ENCODE measurements around the gene ACSM2B. TPM values are rescaled to one million over a fixed set of nuclear protein-coding genes. Genes with fewer than 3 reads are reported as not detected.
"Not testable (repeated sequence)": the region's sequence is repeated elsewhere in the genome, so short reads cannot be mapped to it uniquely, and the experiment has no call there.

ACSM2B gene
- total RNA-seq, 1 experiment from 2014 or later = 1.4 TPM

DNA sequence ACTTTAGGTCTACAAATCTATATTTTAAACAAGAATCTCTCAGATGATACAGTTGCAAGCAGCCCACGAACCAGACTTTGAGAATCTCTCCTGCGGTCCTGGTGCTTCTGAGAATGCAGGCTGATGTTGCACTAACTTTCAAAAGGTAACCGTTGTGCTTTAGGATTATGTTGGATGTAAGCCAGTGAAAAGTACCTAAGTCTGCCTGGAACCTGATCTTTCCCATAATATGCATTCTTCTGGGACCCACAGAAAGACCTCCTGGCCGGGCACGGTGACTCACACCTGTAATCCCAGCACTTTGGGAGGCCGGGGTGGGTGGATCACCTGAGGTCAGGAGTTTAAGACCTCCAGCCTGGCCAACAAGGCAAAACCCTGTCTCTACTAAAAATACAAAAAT, 13.3 kb upstream of the ACSM2B start:
- H3K4me3 Mint-ChIP-seq (ENCODE audit: unreplicated experiment); H3K4me1 ChIP-seq; H3K36me3 ChIP-seq (ENCODE audit: control insufficient read depth, insufficient read depth, low read length); CTCF ChIA-PET; H3K27me3 ChIP-seq (replicated peaks; ENCODE audit: control insufficient read depth, insufficient read depth, low read length); DNase-seq; H3K9me3 ChIP-seq; H3K27me3 Mint-ChIP-seq (ENCODE audit: insufficient read depth, unreplicated experiment); intact Hi-C loops (cut with micrococcal nuclease; ENCODE audit: unreplicated experiment); H3K9me3 Mint-ChIP-seq (ENCODE audit: unreplicated experiment); H3K4me3 ChIP-seq (ENCODE audit: low read depth, low read length); H3K4me1 Mint-ChIP-seq (ENCODE audit: low read depth, unreplicated experiment); H3K36me3 Mint-ChIP-seq (ENCODE audit: insufficient read depth, unreplicated experiment); POLR2A ChIA-PET; BruUV-seq (replicated peaks); H3K27ac Mint-ChIP-seq (ENCODE audit: unreplicated experiment): not testable (repeated sequence)

DNA sequence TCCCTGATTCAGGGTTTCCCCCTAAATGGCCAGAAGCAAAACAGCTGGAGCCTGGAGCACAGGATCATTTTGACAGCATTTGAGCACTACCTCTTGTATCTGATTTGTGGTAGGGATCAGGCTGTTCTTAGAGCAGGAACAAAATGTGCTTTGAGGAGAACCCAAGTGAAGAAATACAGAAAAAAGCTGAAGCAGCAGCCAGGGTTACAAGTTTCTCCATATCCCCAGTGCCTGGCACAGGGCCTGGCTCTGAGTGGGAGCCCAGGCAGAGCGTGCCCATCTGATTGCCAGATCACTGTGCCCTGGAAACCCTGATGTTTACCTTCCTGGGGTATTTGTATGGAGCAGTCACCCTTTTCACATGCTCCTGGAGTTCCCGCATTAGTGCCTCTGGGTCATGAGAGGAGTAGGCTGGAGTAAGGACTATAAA, 11.5 kb upstream of the ACSM2B start:
- H3K4me1 Mint-ChIP-seq (ENCODE audit: low read depth, unreplicated experiment); H3K36me3 Mint-ChIP-seq (ENCODE audit: insufficient read depth, unreplicated experiment); H3K4me1 ChIP-seq; intact Hi-C loops (cut with micrococcal nuclease; ENCODE audit: unreplicated experiment); H3K4me3 Mint-ChIP-seq (ENCODE audit: unreplicated experiment); H3K27me3 Mint-ChIP-seq (ENCODE audit: insufficient read depth, unreplicated experiment); BruUV-seq (replicated peaks); H3K9me3 Mint-ChIP-seq (ENCODE audit: unreplicated experiment); H3K27ac Mint-ChIP-seq (ENCODE audit: unreplicated experiment); H3K9me3 ChIP-seq; H3K27me3 ChIP-seq (replicated peaks; ENCODE audit: control insufficient read depth, insufficient read depth, low read length); H3K36me3 ChIP-seq (ENCODE audit: control insufficient read depth, insufficient read depth, low read length); DNase-seq; H3K4me3 ChIP-seq (ENCODE audit: low read depth, low read length); POLR2A ChIA-PET: not testable (repeated sequence)
- CTCF ChIA-PET = interaction anchor here (0.5 kb wide), 1 partner anchor 244 kb away, joined by 4 read pairs; no protein-coding TSS in a partner anchor

DNA sequence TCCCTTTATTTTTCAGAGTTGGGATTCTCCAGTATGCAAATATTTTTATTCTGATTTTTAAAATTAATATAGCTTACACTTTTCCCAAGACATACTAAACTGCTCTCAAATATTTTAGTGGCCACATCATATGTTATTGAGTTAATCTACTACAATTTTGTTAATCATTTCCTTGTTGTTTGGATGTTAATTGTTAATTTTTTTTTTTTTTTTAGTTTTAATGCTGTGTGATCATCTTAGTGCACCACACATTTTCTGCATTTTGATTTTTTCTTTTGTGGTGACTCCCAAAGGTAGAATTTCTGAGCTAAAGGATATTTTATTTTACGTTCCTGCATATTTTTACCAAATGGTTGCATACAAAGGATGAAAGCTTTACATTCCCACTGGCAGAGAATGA, 10.5 kb upstream of the ACSM2B start:
- H3K4me3 Mint-ChIP-seq (ENCODE audit: unreplicated experiment); H3K27ac Mint-ChIP-seq (ENCODE audit: unreplicated experiment); DNase-seq; POLR2A ChIA-PET; intact Hi-C loops (cut with micrococcal nuclease; ENCODE audit: unreplicated experiment); H3K4me1 ChIP-seq; H3K36me3 Mint-ChIP-seq (ENCODE audit: insufficient read depth, unreplicated experiment); H3K27me3 Mint-ChIP-seq (ENCODE audit: insufficient read depth, unreplicated experiment); CTCF ChIA-PET; H3K4me1 Mint-ChIP-seq (ENCODE audit: low read depth, unreplicated experiment); H3K9me3 ChIP-seq; H3K9me3 Mint-ChIP-seq (ENCODE audit: unreplicated experiment); H3K27me3 ChIP-seq (replicated peaks; ENCODE audit: control insufficient read depth, insufficient read depth, low read length); BruUV-seq (replicated peaks); H3K4me3 ChIP-seq (ENCODE audit: low read depth, low read length); H3K36me3 ChIP-seq (ENCODE audit: control insufficient read depth, insufficient read depth, low read length): not testable (repeated sequence)

DNA sequence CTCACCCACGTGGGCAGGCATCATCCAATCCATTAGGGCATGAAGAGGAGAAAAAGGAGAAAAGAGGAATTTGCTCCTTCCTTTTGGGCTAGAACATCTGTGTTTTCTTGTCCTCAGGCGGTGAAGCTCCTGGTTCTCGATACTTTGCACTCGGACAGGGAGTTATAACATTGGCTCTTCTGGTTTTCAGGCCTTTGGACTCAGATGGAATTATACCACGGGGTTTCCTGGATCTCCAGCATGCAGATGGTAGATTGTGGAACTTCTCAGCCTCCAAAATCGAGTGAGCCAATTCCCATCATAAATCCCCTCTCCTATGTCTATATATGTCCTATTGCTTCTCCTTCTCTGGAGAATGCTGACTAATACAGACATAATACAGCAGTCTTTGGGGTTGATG, 9.9 kb upstream of the ACSM2B start:
- H3K27me3 Mint-ChIP-seq (ENCODE audit: insufficient read depth, unreplicated experiment); H3K4me1 Mint-ChIP-seq (ENCODE audit: low read depth, unreplicated experiment); POLR2A ChIA-PET; H3K9me3 ChIP-seq; intact Hi-C loops (cut with micrococcal nuclease; ENCODE audit: unreplicated experiment); H3K4me3 Mint-ChIP-seq (ENCODE audit: unreplicated experiment); H3K36me3 ChIP-seq (ENCODE audit: control insufficient read depth, insufficient read depth, low read length); H3K9me3 Mint-ChIP-seq (ENCODE audit: unreplicated experiment); H3K4me1 ChIP-seq; H3K27me3 ChIP-seq (replicated peaks; ENCODE audit: control insufficient read depth, insufficient read depth, low read length); H3K27ac Mint-ChIP-seq (ENCODE audit: unreplicated experiment); H3K36me3 Mint-ChIP-seq (ENCODE audit: insufficient read depth, unreplicated experiment); CTCF ChIA-PET; H3K4me3 ChIP-seq (ENCODE audit: low read depth, low read length); DNase-seq; BruUV-seq (replicated peaks): not testable (repeated sequence)

DNA sequence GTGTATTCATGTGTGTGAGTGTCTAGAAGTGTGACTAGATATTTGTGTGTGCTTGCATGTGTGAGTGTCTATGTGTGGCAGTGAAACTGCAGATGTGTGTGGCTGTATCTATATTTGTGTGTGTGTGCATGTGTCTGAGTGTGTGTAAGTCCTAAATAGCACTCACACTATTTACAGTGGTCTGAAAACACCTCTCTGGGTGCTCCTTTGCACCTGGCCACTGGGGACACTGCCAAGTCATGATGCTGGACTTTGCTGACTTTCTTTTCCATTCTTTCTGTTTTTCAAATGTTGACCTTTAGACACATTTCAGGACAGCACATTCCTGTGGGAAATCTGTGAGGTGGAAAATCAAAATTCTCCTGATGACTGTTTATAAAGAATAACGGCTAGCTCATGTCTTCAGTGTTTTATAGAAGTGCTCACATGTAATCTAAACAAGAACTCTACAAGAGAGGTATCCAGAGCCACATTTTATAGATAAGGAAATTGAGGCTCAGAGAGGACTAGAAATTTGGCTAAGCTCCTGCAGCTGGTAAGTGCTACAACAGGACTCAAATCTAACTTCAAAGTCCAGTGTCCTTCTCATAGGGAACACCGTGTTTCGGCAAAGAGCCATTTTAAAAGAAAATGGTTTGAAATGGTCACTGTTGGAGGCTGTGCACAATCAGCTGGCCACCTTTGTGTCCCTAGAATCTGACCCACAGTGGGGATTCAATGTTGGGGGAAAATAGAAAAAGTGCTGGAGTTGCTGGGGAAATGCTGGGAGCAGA, 4.5 kb upstream of the ACSM2B start:
- POLR2A ChIA-PET; H3K4me3 Mint-ChIP-seq (ENCODE audit: unreplicated experiment); H3K36me3 ChIP-seq (ENCODE audit: control insufficient read depth, insufficient read depth, low read length); CTCF ChIA-PET; H3K9me3 Mint-ChIP-seq (ENCODE audit: unreplicated experiment); H3K27me3 ChIP-seq (replicated peaks; ENCODE audit: control insufficient read depth, insufficient read depth, low read length); DNase-seq; BruUV-seq (replicated peaks); H3K4me1 Mint-ChIP-seq (ENCODE audit: low read depth, unreplicated experiment); H3K27ac Mint-ChIP-seq (ENCODE audit: unreplicated experiment); H3K27me3 Mint-ChIP-seq (ENCODE audit: insufficient read depth, unreplicated experiment); intact Hi-C loops (cut with micrococcal nuclease; ENCODE audit: unreplicated experiment); H3K36me3 Mint-ChIP-seq (ENCODE audit: insufficient read depth, unreplicated experiment); H3K4me1 ChIP-seq; H3K4me3 ChIP-seq (ENCODE audit: low read depth, low read length); H3K9me3 ChIP-seq: not testable (repeated sequence)

DNA sequence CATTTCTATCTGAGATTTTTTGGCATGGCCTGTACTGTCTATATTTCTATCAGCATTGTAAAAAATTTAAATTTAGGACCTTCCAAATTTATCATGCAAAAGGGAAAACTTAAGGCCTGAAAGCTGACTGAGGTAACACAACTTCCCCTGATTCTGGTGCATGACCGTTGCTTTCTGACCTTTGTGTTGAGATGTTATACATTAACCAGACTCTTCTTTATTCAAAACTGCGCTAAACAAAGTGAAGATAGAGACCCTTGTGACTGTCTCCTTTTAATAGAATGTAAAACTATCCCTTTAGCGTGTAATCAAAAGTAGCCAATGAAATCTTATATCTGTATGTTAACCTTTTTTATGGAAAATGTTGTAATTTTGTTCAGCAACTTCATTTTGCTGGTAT, 1.9 kb upstream of the ACSM2B start:
- H3K4me1 Mint-ChIP-seq (ENCODE audit: low read depth, unreplicated experiment) = not testable (repeated sequence)

DNA sequence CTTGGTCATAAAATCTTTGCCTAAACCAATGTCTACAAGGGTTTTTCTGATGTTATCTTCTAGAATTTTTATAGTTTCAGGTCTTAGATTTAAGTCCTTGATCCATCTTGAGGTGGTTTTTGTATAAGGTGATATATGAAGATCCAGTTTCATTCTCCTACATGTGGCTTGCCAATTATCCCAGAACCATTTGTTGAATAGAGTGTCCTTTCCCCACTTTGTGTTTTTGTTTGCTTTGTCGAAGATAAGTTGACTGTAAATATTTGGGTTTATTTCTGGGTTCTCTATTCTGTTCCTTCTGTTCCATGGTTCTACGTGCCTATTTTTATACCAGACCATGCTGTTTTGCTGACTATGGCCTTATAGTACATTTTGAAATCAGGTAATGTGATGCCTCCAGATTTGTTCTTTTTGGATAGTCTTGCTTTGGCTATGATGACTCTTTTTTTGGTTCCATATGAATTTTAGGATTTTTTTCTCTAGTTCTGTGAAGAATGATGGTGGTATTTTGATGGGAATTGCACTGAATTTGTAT, 7.0 kb downstream of the ACSM2B start:
- H3K4me3 Mint-ChIP-seq (ENCODE audit: unreplicated experiment); H3K4me3 ChIP-seq (ENCODE audit: low read depth, low read length); CTCF ChIA-PET; intact Hi-C loops (cut with micrococcal nuclease; ENCODE audit: unreplicated experiment); H3K4me1 ChIP-seq; H3K27me3 ChIP-seq (replicated peaks; ENCODE audit: control insufficient read depth, insufficient read depth, low read length); POLR2A ChIA-PET; H3K4me1 Mint-ChIP-seq (ENCODE audit: low read depth, unreplicated experiment); H3K36me3 ChIP-seq (ENCODE audit: control insufficient read depth, insufficient read depth, low read length); H3K27ac Mint-ChIP-seq (ENCODE audit: unreplicated experiment); H3K9me3 ChIP-seq; H3K36me3 Mint-ChIP-seq (ENCODE audit: insufficient read depth, unreplicated experiment); BruUV-seq (replicated peaks); H3K27me3 Mint-ChIP-seq (ENCODE audit: insufficient read depth, unreplicated experiment); DNase-seq: not testable (repeated sequence)
- peaks cover 18% of the 10 kb centered on the region for H3K9me3 Mint-ChIP-seq (ENCODE audit: unreplicated experiment)

More for the DNA sequence above, 1.9 kb upstream of the ACSM2B start:
- H3K4me3 ChIP-seq (ENCODE audit: low read depth, low read length); CTCF ChIA-PET; H3K27me3 Mint-ChIP-seq (ENCODE audit: insufficient read depth, unreplicated experiment); intact Hi-C loops (cut with micrococcal nuclease; ENCODE audit: unreplicated experiment); BruUV-seq (replicated peaks); H3K27ac Mint-ChIP-seq (ENCODE audit: unreplicated experiment); H3K36me3 ChIP-seq (ENCODE audit: control insufficient read depth, insufficient read depth, low read length); H3K27me3 ChIP-seq (replicated peaks; ENCODE audit: control insufficient read depth, insufficient read depth, low read length); H3K4me3 Mint-ChIP-seq (ENCODE audit: unreplicated experiment); POLR2A ChIA-PET; H3K4me1 ChIP-seq; H3K9me3 Mint-ChIP-seq (ENCODE audit: unreplicated experiment); H3K36me3 Mint-ChIP-seq (ENCODE audit: insufficient read depth, unreplicated experiment); DNase-seq; H3K9me3 ChIP-seq: not testable (repeated sequence)

All from Caco-2 (cell line).